ENCODE measurements around the gene PRKN. TPM values are rescaled to one million over a fixed set of nuclear protein-coding genes. Genes with fewer than 3 reads are reported as not detected.

The PRKN gene
- total and polyA plus RNA-seq, 9 of the 15 experiments (the other 6 are each of a cell fraction or from before 2014, with no cell fraction given) = 0.03 to 0.96 (median 0.15) TPM; not detected in 2

DNA sequence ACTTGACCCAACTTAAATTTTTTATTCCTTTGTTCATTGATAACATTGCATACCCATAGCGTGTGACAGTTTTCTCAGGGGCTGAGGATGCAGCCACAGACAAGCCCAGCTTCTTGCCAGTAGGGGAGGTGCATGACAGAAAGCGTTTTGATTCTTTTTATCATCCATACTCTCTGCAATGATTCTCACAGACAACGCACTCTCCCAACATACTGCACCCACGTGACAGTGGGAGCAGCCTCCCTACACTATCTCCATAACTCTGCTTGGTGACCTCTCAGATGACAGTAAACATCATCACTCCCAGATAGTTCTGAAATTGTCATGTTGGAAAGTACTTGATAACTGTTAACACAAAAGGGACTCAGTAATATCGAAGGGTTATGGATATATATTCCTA lies 972.5 kb downstream of the PRKN start (continued):
- TF ChIP-seq, protein P1, sequence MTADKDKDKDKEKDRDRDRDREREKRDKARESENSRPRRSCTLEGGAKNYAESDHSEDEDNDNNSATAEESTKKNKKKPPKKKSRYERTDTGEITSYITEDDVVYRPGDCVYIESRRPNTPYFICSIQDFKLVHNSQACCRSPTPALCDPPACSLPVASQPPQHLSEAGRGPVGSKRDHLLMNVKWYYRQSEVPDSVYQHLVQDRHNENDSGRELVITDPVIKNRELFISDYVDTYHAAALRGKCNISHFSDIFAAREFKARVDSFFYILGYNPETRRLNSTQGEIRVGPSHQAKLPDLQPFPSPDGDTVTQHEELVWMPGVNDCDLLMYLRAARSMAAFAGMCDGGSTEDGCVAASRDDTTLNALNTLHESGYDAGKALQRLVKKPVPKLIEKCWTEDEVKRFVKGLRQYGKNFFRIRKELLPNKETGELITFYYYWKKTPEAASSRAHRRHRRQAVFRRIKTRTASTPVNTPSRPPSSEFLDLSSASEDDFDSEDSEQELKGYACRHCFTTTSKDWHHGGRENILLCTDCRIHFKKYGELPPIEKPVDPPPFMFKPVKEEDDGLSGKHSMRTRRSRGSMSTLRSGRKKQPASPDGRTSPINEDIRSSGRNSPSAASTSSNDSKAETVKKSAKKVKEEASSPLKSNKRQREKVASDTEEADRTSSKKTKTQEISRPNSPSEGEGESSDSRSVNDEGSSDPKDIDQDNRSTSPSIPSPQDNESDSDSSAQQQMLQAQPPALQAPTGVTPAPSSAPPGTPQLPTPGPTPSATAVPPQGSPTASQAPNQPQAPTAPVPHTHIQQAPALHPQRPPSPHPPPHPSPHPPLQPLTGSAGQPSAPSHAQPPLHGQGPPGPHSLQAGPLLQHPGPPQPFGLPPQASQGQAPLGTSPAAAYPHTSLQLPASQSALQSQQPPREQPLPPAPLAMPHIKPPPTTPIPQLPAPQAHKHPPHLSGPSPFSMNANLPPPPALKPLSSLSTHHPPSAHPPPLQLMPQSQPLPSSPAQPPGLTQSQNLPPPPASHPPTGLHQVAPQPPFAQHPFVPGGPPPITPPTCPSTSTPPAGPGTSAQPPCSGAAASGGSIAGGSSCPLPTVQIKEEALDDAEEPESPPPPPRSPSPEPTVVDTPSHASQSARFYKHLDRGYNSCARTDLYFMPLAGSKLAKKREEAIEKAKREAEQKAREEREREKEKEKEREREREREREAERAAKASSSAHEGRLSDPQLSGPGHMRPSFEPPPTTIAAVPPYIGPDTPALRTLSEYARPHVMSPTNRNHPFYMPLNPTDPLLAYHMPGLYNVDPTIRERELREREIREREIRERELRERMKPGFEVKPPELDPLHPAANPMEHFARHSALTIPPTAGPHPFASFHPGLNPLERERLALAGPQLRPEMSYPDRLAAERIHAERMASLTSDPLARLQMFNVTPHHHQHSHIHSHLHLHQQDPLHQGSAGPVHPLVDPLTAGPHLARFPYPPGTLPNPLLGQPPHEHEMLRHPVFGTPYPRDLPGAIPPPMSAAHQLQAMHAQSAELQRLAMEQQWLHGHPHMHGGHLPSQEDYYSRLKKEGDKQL (CRISPR knock-in tag; IDR thresholded peaks at IDR 0.05; ENCODE audit: borderline replicate concordance) = no peak
- no peak for TF ChIP-seq NR1H2 (CRISPR knock-in tag; IDR thresholded peaks at IDR 0.05)

DNA sequence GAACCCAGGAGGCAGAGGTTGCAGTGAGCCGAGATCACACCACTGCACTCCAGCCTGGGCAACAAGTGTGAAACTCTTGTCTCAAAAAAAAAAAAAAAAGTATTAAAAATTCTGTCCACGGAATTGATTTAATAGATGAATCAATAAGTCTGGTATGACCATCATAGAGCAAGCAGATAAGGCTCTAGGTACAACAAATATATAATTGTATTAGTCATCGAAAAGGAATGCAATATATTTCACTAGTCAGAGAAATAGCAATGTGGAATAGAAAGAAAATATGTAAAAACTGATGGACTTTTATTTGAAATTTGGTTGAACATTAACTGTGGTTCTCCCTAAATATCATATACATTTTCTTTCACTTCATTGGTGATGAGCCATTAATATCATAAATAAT lies 976.9 kb downstream of the PRKN start:
- 4% methylated on average over 3 of the region's 3 CpGs for WGBS (ENCODE audit: insufficient coverage, low coverage, missing lambda C conversion rate)
- CTCF ChIA-PET (ENCODE audit: low intra/inter-chr PET ratio) = no interaction called here
- ATAC-seq = no peak
- no peak for TF ChIP-seq EP400 (IDR thresholded peaks at IDR 0.05)
- TF ChIP-seq JUND (IDR thresholded peaks at IDR 0.05; ENCODE audit: borderline replicate concordance, low read depth, low read length) = no peak
- TF ChIP-seq JUND (tag; IDR thresholded peaks at IDR 0.05; ENCODE audit: borderline replicate concordance, low read depth, low read length) = no peak
- TF ChIP-seq, protein P2, sequence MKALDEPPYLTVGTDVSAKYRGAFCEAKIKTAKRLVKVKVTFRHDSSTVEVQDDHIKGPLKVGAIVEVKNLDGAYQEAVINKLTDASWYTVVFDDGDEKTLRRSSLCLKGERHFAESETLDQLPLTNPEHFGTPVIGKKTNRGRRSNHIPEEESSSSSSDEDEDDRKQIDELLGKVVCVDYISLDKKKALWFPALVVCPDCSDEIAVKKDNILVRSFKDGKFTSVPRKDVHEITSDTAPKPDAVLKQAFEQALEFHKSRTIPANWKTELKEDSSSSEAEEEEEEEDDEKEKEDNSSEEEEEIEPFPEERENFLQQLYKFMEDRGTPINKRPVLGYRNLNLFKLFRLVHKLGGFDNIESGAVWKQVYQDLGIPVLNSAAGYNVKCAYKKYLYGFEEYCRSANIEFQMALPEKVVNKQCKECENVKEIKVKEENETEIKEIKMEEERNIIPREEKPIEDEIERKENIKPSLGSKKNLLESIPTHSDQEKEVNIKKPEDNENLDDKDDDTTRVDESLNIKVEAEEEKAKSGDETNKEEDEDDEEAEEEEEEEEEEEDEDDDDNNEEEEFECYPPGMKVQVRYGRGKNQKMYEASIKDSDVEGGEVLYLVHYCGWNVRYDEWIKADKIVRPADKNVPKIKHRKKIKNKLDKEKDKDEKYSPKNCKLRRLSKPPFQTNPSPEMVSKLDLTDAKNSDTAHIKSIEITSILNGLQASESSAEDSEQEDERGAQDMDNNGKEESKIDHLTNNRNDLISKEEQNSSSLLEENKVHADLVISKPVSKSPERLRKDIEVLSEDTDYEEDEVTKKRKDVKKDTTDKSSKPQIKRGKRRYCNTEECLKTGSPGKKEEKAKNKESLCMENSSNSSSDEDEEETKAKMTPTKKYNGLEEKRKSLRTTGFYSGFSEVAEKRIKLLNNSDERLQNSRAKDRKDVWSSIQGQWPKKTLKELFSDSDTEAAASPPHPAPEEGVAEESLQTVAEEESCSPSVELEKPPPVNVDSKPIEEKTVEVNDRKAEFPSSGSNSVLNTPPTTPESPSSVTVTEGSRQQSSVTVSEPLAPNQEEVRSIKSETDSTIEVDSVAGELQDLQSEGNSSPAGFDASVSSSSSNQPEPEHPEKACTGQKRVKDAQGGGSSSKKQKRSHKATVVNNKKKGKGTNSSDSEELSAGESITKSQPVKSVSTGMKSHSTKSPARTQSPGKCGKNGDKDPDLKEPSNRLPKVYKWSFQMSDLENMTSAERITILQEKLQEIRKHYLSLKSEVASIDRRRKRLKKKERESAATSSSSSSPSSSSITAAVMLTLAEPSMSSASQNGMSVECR (CRISPR knock-in tag; IDR thresholded peaks at IDR 0.05) = no peak
- no peak for TF ChIP-seq ZFX (CRISPR knock-in tag; IDR thresholded peaks at IDR 0.05)
- TF ChIP-seq TEAD1 (CRISPR knock-in tag; IDR thresholded peaks at IDR 0.05) = no peak
- TF ChIP-seq, protein P3, sequence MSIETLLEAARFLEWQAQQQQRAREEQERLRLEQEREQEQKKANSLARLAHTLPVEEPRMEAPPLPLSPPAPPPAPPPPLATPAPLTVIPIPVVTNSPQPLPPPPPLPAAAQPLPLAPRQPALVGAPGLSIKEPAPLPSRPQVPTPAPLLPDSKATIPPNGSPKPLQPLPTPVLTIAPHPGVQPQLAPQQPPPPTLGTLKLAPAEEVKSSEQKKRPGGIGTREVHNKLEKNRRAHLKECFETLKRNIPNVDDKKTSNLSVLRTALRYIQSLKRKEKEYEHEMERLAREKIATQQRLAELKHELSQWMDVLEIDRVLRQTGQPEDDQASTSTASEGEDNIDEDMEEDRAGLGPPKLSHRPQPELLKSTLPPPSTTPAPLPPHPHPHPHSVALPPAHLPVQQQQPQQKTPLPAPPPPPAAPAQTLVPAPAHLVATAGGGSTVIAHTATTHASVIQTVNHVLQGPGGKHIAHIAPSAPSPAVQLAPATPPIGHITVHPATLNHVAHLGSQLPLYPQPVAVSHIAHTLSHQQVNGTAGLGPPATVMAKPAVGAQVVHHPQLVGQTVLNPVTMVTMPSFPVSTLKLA (conservative IDR thresholded peaks at IDR 0.05) = no peak
- TF ChIP-seq RUNX1 (IDR thresholded peaks at IDR 0.05; ENCODE audit: low read depth) = no peak

More for the DNA sequence above, 976.9 kb downstream of the PRKN start:
- Histone ChIP-seq H3K9ac (ENCODE audit: insufficient read depth in 1 of 2, low read depth in 2 of 2, low read length in 2 of 2) (no peak overlapping the region), H3K9me1 (ENCODE audit: control insufficient read depth, insufficient read depth, low read length) (no peaks in the 10 kb centered on the region), H3K4me1 (replicated peaks in 1 of 2; ENCODE audit: control insufficient read depth in 2 of 2, insufficient read depth in 2 of 2, low read length in 2 of 2) (no peaks in the 10 kb centered on the region), H4K20me1 (replicated peaks; ENCODE audit: control insufficient read depth, insufficient read depth, low read length) (no peaks in the 10 kb centered on the region), H3K4me3 (no peak overlapping the region), H3K79me2 (ENCODE audit: control insufficient read depth, insufficient read depth, low read length) (no peaks in the 10 kb centered on the region), H3K27me3 (ENCODE audit: control insufficient read depth in 2 of 2, insufficient read depth in 2 of 2, low read length in 2 of 2) (no peaks in the 10 kb centered on the region; a peak in 1 of 5 replicates), H3K4me2 (ENCODE audit: insufficient read depth, low read length) (no peak overlapping the region), H3K36me3 (ENCODE audit: control insufficient read depth, insufficient read depth, low read length) (no peaks in the 10 kb centered on the region), H3K27ac (ENCODE audit: extremely low read depth, low read depth, low read length) (no peak overlapping the region), H2AFZ (ENCODE audit: low read depth, low read length) (no peak overlapping the region), H3K9me3 (replicated peaks; ENCODE audit: control insufficient read depth, insufficient read depth, low read depth, low read length) (no peaks in the 10 kb centered on the region)
- intact Hi-C loops (cut with micrococcal nuclease) = no loop called here
- in situ Hi-C loops (cut with MboI) = no loop called here
- DNase-seq (ENCODE audit: extremely low read depth in 1 of 4, low spot score in 3 of 4) (no peak), FAIRE-seq (no peak)
- BruUV-seq (replicated peaks) = no TSS peak
- POLR2A ChIA-PET = no interaction called here
